ENCODE data around the gene RALGPS1.
A peak's percentile ranks its signal among the peaks of the same experiment; 100 is the strongest.

RALGPS1 gene

GRCh38 chr9:127215268-127216209 is 301.0 kb downstream of the RALGPS1 start:
- no peak for DNase-seq

GRCh38 chr9:127216210-127216887 is 301.8 kb downstream of the RALGPS1 start:
- no peak for DNase-seq

- no peak for DNase-seq
Measured at GRCh38 chr9:127216888-127217217, 302.3 kb downstream of the RALGPS1 start.

- DNase-seq: no peak
Measured at GRCh38 chr9:127218818-127219217, 304.2 kb downstream of the RALGPS1 start.

GRCh38 chr9:127219520-127219919 is 304.9 kb downstream of the RALGPS1 start:
- DNase-seq: no peak

GRCh38 chr9:127221695-127222094 is 307.1 kb downstream of the RALGPS1 start:
- no peak for DNase-seq

- no peak for DNase-seq
Measured at GRCh38 chr9:127222388-127223095, 308.0 kb downstream of the RALGPS1 start.

GRCh38 chr9:127223266-127223665 is 308.7 kb downstream of the RALGPS1 start:
- no peak for DNase-seq

GRCh38 chr9:127223810-127224177 is 309.2 kb downstream of the RALGPS1 start:
- no peak for DNase-seq

- DNase-seq: peak; percentile 85
Measured at GRCh38 chr9:127224178-127224882, 309.7 kb downstream of the RALGPS1 start.

- DNase-seq: peak; percentile 92
Measured at GRCh38 chr9:127224883-127225739, 310.5 kb downstream of the RALGPS1 start.

- DNase-seq: no peak
Measured at GRCh38 chr9:127225801-127226625, 311.4 kb downstream of the RALGPS1 start.

- no peak for DNase-seq
Measured at GRCh38 chr9:127229691-127230417, 315.3 kb downstream of the RALGPS1 start.

GRCh38 chr9:127231666-127232065 is 317.1 kb downstream of the RALGPS1 start:
- DNase-seq: no peak

- DNase-seq: no peak
Measured at GRCh38 chr9:127232833-127233549, 318.4 kb downstream of the RALGPS1 start.

GRCh38 chr9:127233550-127233949 is 319.0 kb downstream of the RALGPS1 start:
- DNase-seq: no peak

GRCh38 chr9:127233989-127234388 is 319.4 kb downstream of the RALGPS1 start:
- no peak for DNase-seq

GRCh38 chr9:127237801-127238200 is 323.2 kb downstream of the RALGPS1 start:
- no peak for DNase-seq

GRCh38 chr9:127241354-127241753 is 326.8 kb downstream of the RALGPS1 start:
- no peak for DNase-seq
